ENCODE data around the gene NOTCH2.

NOTCH2 gene

DNA sequence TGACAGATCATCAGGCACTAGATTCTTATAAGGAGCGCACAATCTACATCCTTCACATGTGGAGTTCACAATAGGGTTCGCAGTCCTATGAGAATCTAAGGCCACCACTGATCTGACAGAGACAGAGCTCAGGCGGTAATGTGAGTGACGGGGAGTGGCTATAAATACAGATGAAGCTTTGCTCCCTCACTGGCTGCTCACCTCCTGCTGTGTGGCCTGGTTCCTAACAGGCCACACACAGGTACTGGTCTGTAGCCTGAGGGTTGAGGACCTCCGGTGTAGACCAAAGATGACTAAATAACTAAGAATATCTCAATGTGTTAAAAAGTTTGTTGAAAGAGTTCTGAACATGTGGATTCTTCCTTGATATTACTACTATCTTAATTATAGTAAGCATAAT lies 117.0 kb downstream of the NOTCH2 start:
- DNase-seq (ENCODE audit: insufficient read length, low spot score), result no peak
- no peak for FAIRE-seq

DNA sequence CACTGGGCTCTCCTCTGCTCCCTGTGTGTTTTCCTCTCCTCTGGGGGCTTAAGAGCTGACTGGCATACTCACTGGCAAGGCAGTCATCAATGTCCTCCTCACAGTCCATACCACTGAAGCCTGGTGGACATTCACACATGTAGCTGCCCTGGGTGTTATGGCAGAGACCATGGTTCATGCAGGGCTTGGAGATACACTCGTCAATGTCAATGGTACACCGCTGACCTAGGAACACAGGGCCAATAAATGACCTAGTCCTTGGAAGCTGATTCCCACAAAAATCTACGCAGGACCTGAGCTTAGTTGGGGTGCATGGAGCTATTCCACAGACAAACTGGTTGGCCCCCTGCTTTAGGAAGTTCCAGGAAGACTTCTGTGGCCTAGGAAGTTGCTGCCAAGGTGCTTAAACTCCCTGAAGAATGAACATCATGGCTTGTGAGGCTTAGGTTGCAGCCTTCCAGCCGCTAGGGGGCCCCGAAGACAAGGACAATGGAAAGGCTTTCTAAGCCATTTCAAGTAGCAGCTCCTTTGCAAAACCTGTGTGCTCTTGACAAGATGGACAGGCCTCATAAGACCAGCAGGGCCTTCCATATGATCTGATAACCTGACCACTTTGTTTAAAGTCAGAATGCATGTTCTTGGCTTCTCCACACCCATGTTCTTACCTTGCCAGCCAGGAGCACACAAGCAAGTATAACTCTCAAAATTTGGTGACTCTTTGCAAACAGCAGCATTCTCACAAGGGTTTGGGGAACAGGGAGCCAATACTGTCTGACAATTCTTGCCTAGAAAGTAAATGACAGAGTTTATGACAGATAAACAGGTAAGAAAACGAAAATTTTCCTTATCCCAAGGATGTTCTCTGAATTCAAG lies 120.9 kb downstream of the NOTCH2 start:
- DNase-seq (ENCODE audit: insufficient read length, low spot score), result peak; percentile 22
- FAIRE-seq, result peak; percentile 39

DNA sequence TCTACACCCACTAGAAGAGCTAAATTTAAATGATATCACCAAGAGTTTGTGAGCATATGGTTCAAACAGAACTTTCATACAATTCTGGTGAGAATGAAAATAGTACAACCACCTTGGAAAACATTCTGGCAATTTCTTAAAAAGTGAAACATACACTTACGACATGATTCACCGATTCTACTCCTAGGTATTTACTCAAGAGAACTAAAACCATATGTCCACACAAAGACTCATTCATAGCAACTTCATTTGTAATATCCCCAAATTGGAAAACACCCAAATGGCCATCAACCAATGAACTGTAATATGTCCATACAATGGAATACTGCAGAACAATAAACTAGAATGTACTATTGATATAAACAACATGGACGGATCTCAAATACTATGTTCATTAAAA lies 122.0 kb downstream of the NOTCH2 start:
- DNase-seq (ENCODE audit: insufficient read length, low spot score), result no peak
- FAIRE-seq, result no peak

DNA sequence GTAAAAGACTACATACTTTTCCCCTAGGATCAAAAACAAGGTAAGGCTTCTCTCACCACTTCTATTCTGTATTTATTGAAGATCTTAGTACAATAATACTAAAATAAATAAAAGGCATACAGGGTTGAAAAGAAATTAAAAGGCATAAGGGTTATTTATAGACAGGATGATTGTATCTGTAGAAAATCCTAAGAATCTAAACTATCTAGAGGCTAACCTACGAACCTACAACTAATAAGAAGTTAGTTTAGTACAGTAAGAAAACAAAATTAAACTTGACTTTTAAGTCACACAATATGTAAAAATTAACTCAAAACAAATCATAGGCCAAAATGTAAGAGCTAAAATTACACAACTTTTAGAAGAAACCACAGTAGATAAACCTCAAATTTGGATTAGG lies 122.7 kb downstream of the NOTCH2 start:
- FAIRE-seq (no peak), DNase-seq (ENCODE audit: insufficient read length, low spot score) (no peak)

DNA sequence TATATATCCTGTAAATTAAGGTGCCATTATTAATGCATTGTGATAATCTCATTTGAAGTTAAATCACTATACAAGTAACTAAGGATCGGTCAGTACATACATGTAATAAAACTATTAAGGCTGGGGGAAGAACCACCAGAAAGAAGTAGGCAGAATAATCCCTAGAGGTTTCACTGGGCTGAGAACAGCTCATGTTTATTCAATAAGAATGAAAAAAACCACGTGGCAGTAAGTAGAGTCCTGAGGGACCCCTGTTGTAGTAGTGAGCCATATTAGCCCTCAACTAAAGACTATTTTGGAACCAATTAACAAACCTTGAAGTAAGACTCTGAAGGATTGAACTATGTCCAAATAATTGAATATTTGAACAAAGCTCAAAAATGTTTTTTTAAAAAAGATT lies 126.2 kb downstream of the NOTCH2 start:
- FAIRE-seq, result no peak

DNA sequence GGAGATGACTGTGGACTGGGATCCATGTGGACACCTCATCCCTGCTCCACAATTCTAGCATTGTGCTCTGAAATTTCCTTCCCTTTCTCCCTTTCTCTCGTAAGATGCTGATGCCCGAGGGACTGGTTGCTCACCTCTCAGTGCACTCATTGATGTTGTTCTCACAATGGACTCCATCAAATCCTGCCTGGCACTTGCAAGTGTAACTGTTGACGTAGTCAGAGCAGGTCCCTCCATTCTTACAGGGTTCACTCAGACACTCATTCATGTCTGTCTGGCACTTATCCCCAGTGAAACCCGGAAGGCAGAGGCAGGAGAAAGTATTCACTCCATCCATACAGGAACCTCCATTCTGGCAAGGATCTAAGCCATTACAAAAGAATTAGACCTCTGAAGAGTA lies 128.1 kb downstream of the NOTCH2 start:
- FAIRE-seq (no peak), DNase-seq (ENCODE audit: insufficient read length, low spot score) (no peak)

More for the DNA sequence above, 126.2 kb downstream of the NOTCH2 start:
- DNase-seq (ENCODE audit: insufficient read length, low spot score), result no peak

GRCh38 chr1:119940697-119941096 lies 128.8 kb downstream of the NOTCH2 start:
- FAIRE-seq, result no peak
- no peak for DNase-seq (ENCODE audit: insufficient read length, low spot score)

DNA sequence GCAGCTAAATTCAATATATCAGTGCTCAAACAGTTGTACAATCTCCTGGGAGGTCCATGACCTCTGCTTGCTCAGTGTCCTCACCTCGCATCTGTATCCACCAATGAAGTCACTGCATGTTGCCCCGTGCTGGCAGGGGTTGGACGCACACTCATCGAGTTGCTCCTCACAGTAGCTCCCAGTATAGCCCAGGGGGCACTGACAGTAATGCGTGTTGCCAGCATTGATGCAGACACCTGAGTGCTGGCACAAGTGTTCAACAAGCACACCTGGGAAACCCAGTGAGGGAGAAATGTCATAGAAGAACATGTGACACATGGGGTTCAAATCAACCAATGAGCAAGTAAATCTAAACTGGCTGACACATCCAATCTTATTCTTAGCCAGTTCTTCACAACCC lies 132.3 kb downstream of the NOTCH2 start:
- DNase-seq (ENCODE audit: insufficient read length, low spot score), result no peak
- no peak for FAIRE-seq

GRCh38 chr1:119935915-119936314 lies 133.5 kb downstream of the NOTCH2 start:
- DNase-seq (ENCODE audit: insufficient read length, low spot score) (no peak), FAIRE-seq (no peak)

DNA sequence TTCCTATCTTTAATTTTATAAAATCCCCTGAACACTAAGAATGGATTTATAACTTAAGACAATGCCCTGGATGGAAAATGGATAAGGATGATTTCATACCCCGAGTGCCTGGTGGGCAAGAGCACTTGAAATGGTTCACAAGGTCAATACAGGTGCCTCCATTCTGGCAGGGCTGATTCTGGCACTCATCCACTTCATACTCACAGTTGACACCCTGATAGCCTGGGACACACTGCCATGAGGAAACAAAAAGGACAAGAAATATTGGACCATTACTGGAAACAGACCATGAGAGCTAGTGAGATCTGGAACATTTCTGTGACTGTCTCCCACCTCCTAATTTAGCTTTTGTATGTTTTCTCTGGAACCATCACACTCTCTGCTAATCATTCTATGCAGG lies 134.1 kb downstream of the NOTCH2 start:
- no peak for DNase-seq (ENCODE audit: insufficient read length, low spot score)
- no peak for FAIRE-seq

DNA sequence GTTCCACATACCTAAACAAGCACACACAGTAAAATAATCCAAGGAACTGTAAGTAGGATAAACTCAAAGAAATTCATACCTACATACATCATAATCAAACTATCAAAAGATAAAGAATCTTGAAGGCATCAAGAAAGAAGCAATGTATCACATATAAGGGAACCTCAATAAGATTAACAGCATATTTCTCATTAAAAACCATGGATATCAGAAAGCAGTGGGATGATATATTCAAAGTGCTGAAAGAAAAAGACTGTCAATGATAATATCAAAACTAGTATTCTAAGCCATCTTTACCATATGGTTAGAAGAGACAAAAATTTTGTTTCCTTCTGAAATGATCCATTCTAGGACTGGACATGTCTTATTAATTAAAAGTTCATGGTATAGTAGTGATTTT lies 136.1 kb downstream of the NOTCH2 start:
- DNase-seq (ENCODE audit: insufficient read length, low spot score) (no peak), FAIRE-seq (no peak)

GRCh38 chr1:119929643-119930315 lies 139.7 kb downstream of the NOTCH2 start:
- DNase-seq (ENCODE audit: insufficient read length, low spot score), result no peak
- no peak for FAIRE-seq

- DNase-seq (ENCODE audit: insufficient read length, low spot score), result no peak
- no peak for FAIRE-seq
Measured at GRCh38 chr1:119926553-119926952, 142.9 kb downstream of the NOTCH2 start.

GRCh38 chr1:119924948-119925898 lies 144.2 kb downstream of the NOTCH2 start:
- DNase-seq (ENCODE audit: insufficient read length, low spot score) (no peak), FAIRE-seq (no peak)

DNA sequence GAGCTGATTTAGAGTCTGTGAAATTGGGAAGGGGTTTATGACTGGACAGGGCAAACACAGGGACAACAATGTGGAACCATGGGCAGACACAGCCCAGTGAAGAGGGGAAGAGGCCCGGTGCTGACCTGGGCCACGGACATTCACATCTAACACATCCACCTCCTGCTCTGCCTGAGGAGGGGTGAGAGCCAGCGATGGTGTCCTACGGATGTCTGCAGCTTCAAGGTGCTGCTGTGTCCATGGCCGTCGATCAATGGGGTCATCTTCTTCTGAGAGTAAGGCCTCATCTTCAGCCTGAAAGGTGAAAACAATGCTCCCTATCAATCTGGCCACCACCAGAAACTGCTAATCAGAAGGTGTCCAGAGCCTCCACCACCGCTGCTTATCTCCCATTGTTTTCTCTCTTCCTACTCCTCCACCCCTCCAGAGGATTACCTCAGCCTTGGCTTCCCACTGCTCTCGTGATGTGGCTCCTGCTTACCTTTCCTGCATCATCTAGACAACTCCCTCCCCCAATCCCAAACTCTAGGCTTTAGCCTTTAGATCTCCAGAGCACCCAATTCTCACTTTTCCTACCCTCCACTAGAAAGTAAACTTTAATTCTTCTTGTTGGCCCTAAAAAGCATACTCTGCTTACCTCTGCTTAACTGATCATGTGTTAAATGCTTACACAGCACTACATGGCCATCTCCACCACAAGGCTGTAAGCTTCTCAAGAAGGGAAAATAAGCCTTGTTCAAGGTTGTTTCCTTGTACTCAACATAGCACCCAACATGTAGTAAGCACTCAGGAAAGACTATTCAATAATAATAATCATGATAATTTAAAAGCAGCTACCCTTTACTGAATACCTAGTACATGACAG lies 149.1 kb downstream of the NOTCH2 start:
- DNase-seq (ENCODE audit: insufficient read length, low spot score), result no peak

DNA sequence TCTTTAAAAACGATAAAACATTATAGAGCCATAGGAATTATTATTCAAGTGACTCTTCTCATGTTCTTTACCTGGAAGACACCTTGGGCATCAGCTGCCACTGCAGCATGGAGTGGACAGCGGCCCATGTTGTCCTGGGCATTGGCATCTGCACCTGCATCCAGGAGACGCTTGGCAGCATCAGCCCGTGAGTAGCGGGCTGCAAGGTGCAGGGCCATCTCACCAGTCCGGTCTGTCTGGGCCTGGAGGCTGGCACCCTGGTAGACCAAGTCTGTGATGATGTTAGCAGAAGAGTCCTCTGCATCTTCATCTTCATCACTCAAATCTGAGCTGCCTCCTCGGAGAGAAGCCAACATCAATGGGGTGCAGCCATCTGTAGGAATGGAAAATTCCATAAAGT lies 150.2 kb downstream of the NOTCH2 start:
- FAIRE-seq (no peak), DNase-seq (ENCODE audit: insufficient read length, low spot score) (no peak)

More for the DNA sequence above, 149.1 kb downstream of the NOTCH2 start:
- no peak for FAIRE-seq

- FAIRE-seq (no peak), DNase-seq (ENCODE audit: insufficient read length, low spot score) (no peak)
Measured at GRCh38 chr1:119918301-119918700, 151.2 kb downstream of the NOTCH2 start.

GRCh38 chr1:119917304-119918055 lies 152.0 kb downstream of the NOTCH2 start:
- FAIRE-seq (no peak), DNase-seq (ENCODE audit: insufficient read length, low spot score) (no peak)

DNA sequence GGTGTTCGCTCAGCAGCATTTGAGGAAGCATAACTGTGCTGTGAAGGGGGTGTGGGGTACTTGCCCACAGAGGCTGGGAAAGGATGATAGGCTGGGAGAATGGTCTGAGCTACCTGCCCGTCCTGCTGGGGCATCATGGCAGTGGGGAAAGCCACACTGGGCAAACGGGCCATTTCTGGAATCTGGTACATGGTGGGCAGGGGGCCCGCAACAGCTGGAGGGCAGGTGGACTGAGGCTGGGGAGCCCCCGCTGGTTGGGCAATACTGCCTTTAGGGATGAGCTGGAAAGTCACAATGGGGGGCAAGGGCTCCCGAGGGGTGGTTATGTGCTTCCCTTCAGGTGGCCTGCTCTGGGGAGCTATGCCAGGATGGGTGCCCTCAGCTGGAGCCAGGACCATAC lies 153.9 kb downstream of the NOTCH2 start:
- FAIRE-seq (no peak), DNase-seq (ENCODE audit: insufficient read length, low spot score) (no peak)

All from GM19239 (cell line).